HG03469 (cell line): Measurements from ENCODE around the gene ATG14.

ENCODE experiments used
- ATAC-seq: cut with Tn5 transposase; IDR thresholded peaks from one replicate; pipeline ENCODE4 v1.9.1; 2021; ENCODE audit warnings: mild to moderate bottlenecking, moderate library complexity, moderate number of reproducible peaks; ENCODE audit not compliant: unreplicated experiment

Gene ATG14

DNA sequence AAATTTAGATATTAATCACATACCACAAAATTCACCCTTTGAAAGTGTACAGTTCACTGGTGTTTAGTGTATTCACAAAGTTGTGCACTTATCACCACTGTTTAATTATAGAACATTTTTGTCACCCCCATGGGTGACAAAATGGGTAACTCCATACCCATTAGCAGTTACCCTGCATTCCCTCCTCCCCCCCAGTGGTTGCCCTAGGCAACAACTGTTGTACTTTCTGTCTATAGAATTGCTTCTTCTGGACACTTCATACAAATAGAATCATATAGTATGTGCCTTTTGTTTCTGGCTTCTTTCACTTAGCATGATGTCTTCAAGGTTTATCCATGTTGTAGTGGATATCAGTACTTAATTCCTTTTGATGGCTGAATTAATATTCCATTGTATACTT lies 87.7 kb downstream of the ATG14 start:
- no peak for ATAC-seq

DNA sequence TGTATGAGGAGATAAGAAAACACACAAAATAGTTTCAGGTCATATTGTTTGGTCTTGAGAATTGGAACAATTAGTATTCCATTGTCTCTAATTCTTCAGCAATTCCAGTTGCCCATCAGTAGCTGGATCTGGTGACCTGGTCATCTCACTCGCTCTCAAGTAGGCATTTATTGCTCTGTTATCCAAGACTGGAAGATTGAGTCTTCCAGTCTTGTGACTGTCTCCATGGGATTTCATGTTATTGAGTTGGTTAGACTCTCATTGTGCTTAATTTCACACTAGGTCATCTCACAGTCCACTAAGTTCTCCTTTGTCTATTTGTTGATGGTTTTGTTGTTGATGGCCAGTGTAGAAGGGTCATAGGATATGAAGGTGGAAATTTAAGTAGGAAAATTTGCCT lies 92.9 kb downstream of the ATG14 start:
- ATAC-seq: no peak

DNA sequence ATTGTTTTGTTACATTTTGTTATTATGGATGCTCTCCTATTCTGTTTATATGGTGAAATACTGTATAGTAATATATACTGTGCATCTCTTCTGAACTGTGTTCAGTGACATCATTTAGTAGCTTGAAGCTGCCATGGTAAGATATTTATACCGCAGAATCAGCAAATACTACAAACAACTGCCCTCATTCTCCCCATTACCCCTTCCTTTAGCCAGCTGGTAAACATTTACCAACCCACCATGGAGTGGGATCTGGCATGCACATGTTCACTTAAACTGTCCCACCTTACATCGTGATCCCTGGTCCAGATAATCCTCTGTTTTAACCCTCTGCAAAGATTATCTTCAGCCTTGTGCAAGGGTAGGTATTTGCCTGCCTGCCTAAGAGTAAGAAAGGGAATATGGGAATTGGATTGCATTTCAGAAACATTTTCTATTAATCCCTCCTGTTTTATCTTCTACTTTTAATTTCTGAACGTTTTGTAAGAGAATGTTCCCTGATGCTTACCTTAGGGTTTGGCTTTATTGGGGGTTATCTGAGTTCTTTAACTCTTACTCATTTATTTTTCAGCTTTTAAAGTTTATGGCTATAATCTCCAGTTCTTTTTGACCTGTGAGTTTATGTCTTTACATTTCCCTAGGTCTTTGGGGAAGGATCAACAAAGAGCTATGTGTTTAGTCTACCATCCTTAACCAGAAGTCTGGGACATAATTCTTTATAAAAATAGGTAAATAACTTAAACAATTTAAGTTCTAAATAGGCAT lies 93.9 kb downstream of the ATG14 start:
- no peak for ATAC-seq

DNA sequence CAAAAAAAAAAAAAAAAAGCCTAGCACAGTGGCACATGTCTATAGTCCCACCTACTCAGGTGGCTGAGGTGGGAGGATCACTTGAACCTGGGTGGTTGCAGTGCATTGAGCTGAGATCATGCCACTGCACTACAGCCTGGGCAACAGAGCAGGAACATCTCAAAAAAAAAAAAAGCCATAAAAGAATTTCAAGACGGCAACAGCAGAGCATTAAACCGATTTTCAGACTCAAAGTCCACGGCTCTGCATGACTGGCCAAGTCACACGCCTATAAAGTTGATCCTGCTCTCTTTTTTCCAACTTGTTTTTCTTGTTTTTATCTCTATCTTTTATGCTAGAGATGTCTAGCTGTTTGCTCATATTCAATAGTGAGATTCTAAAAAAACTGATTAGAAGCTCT lies 95.1 kb downstream of the ATG14 start:
- ATAC-seq: no peak
